HG03135 (cell line): Measurements from ENCODE around the gene SPIC.
"Not testable (repeated sequence)": the region's sequence is repeated elsewhere in the genome, so short reads cannot be mapped to it uniquely, and the experiment has no call there.

Experiments
- ATAC-seq: cut with Tn5 transposase; IDR thresholded peaks from one replicate; pipeline ENCODE4 v1.9.1; 2021; ENCODE audit warnings: mild to moderate bottlenecking, moderate library complexity; ENCODE audit not compliant: unreplicated experiment

SPIC gene

DNA sequence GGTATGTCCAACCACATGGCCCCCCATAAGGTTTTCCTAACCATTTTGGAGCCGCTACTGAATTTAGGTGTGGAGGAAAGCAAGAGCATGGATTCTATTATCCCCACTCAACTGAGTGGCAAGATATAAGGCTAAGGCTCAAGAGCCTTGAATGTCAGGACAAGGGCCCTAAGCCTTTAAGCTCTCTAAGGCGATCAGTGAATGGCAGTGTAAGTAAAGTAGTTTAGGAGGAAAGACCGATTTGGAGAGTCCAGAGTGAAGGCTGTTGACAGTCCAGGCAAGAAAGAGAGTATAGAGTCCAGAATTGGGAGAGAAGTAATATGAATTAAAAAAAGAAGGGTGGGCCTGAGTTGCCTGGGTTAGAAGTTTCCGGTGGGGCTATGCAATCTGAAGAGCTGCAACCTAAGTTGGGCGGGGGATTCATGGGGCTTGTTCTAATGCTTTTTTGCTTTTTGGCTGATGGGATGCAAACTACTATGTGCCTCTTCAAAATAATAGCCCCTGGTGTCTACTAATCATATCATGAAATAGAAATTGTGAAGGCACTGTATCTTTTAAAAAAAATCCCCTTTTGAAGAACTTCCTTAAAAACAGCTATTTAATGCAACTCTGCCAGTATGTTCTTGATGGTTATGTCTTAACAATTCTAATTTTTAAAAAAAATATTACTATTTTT is at the start of gene SPIC:
Gene SPIC, plus strand, starts transcription at position 626 of the 676 bp plus-strand sequence. CDS start 1,569 bp downstream, outside the sequence.
- ATAC-seq = no peak

DNA sequence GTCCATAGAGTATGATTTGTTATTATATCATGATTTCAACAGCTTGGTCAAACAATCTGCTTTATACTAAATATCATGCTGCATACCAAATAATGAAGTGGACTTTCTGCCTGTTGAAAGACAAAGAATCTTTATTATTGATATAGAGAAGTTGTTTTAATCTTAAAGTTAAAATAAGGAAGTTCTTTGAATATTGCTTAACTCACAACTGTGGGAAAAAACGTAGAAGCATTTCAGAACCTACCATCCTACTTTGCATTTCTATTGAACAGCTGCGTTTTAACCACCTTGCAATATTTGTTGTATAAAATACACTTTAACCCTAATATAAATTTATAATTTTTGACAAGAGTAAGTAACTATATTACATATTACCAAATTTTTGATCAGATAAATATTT is 44.7 kb upstream of the SPIC start:
- no peak for ATAC-seq

GRCh38 chr12:101436136-101436535 is 39.0 kb upstream of the SPIC start:
- no peak for ATAC-seq

- ATAC-seq = no peak
These were observed 35.9 kb upstream of the SPIC start for GRCh38 chr12:101439236-101439635.

DNA sequence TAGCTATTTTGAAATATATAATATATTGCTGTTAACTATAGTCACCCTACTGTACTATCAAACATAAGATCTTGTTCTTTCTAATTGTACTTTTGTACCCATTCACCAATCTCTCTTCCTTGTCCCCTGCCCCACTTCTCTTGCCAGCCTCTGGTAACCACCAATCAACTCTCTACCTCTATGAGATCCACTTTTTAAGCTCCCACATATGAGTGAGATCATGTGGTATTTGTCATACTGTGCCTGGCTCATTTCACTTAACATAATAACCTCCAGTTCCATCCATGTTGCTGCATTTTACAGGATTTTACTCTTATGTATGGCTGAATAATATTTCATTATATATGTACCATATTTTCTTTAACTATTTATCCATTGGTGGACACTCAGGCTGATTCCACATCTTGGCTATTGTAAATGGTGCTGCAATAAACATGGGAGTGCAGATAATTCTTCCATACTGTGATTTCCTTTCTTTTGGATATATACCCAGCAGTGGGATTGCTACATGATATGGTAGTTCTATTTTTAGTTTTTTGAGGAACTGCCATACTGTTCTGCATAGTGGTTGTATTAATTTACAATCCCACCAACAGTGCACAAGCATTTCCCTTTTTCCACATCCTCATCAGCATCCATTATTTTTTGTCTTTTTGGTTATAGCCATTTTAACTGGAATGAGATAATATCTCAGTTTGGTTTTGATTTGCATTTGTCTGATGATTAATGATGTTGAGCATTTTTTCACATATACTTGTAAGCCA is 33.5 kb upstream of the SPIC start:
- no peak for ATAC-seq

DNA sequence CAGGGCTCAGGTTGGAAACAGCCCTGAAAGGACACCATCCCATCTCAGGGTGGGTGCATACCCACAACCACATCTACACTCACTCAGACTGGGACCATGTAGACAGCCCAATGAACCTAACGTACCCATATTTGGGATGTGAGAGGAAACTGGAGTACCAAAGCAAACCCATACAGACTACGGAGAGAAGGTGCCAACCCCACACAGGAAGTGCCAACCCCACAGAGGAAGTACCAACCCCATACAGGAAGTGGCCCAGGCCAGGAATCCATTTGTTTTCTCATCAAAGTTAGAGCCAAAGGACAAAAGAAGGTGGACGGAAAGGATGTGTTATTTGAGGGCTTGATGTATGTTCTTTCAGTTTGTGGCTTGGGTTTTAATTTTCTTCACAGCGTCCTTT is 19.5 kb upstream of the SPIC start:
- ATAC-seq = no peak

DNA sequence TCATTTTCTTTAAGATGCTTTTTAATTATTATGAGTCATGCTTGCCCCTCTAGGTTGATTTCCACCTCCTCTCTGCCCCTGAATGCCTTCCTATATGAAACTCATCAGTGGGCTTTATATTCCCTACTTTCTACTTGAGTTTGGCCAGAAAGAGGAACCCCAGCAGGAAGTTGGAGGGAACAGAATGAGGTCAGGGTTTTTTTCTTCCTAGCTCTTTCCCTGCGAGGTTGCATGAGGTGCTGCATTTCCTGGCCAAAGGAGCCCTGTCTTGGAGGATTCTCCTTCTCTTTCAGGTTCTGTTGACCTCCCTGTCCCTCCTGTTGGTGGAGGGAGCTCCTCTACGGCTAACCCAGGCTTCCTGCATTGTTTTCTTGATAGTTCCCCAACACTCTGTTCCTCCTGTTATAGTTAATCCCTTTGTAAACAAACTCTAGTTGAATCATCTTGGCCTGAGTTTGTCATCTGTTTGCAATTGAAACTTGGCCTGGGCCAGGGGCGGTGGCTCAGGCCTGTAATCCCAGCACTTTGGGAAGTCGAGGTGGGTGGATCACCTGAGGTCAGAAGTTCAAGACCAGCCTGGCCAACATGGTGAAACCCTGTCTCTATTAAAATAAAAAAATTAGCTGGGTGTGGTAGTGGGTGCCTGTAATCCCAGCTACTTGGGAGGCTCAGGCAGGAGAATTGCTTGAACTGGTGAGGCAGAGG is 15.3 kb upstream of the SPIC start:
- no peak for ATAC-seq

DNA sequence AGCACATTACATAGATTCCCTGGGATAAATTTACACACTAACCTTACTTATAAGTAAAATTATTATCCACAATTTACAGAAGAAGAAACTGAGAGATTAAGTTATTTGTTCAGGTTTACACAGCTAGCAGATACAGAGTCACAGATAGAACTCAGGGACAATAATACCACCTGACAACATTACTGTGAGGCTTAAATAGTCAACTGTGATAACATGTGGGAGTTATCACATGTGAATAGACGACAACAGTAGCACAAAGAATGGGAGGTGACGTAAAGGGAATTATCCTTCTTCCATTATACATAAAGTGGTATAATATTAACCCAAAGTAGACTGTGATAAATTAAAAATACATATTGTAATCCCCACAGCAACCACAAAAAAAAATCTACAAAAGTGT is 6.2 kb upstream of the SPIC start:
- ATAC-seq = no peak

DNA sequence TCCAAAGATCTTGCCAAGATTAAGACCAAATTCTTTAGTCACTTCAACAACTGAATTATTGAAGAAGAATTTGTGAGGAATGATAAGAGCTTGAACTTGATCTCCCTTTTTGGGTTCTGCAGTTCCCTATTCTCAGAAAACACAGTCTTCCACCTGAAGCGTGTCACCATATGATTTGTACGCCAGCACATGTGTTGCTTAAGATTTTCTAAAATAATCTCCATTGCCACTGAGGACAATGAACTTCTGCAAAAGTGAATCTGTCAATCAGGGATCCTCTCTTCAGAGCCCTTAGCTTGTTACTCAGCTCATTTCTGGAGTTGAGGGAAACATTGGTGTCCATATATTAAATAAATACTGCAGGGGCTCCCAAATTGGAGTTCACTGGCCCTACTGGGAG is 4.2 kb upstream of the SPIC start:
- no peak for ATAC-seq

DNA sequence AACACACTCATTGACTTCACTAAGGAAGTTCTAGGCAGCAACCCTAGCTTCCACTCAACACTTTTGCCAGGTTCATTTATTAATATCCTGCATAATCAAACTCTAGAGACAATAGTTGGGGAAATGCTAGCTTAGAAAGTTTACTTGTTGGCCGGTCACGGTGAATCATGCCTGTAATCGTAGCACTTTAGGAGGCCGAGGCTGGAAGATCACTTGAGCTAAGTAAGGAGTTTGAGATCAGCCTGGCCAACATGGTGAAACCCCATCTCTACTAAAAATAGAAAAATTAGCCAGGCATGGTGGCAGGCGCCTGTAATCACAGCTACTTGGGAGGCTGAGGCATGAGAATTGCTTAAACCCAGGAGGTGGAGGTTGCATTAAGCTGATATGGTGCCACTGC is 3.3 kb upstream of the SPIC start:
- ATAC-seq = not testable (repeated sequence)

DNA sequence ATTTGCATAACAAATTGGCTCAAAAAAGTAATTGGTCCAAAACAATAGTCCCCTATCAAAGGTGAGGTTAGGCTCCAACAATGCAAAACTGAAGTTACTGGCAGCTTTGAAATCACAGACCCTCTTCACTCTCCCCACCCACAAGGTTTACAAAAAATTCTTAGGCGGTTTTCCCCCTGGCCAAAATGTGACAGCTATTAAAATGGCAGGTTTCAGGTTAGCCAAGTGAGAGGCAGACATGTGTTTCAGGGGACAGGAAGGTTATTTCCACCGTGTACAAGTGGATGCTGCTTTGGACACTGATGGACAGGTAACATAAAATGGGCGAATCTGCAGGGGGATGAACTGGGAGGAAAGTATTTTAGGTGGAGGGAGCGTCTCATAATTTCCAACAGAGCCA is 888 bp upstream of the SPIC start:
- ATAC-seq = no peak

GRCh38 chr12:101475751-101476305 is 692 bp downstream of the SPIC start:
- ATAC-seq = no peak

- no peak for ATAC-seq
These were observed 5.7 kb downstream of the SPIC start for GRCh38 chr12:101480849-101481248.

- no peak for ATAC-seq
These were observed 9.9 kb downstream of the SPIC start for GRCh38 chr12:101485021-101485420.

DNA sequence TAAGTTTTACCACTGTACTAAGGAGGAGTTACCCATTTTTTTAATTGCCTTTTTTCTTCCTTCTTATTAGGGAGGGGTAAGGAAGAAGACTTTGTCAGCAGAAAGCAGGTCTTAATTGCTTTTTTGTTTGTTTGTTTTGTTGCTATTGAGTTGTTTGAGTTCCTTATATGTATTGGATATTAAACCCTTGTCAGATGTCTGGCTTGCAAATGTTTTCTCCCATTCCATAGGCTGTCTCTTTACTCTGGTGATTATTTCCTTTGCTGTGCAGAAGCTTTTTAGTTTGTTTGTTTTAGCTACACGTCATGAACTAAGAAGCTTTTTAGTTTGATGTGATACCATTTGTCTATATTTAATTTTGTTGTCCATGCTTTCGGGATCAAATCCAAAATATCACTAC is 13.3 kb downstream of the SPIC start:
- ATAC-seq = no peak

GRCh38 chr12:101490286-101490920 is 15.3 kb downstream of the SPIC start:
- ATAC-seq = no peak

- no peak for ATAC-seq
These were observed 16.2 kb downstream of the SPIC start for GRCh38 chr12:101491329-101491728.

- ATAC-seq = no peak
These were observed 18.4 kb downstream of the SPIC start for GRCh38 chr12:101493556-101493955.

GRCh38 chr12:101498252-101498651 is 23.1 kb downstream of the SPIC start:
- no peak for ATAC-seq

DNA sequence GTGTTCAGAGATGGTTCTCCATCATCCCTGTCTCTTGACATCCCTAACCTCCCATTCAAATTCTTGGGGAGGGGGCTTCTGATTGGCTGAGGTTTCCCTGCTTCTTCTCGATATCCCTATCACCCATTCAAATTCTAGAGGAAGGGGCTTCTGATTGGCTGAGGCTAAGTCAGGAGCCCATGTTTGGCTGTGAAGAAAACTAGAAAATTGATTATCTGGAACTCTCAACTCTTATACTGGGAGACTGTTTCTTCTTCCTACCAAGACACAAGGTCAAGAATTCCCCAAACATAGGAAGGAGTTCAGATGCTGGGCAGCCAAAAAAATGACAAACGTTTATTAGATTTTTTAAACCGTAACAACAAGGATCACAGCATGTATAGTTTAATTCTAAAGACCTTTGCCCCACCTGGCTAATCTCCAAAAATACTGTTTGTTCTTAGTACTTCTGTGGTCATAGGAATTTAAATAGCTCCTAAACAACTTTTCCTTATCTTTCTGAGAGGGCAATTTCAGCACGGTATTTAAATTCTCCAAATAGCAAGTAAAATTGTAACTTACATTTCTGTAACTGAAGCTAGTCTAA is 26.4 kb downstream of the SPIC start:
- no peak for ATAC-seq

- no peak for ATAC-seq
These were observed 46.0 kb downstream of the SPIC start for GRCh38 chr12:101521136-101521535.
